Naive thymus-derived CD4-positive, alpha-beta T cell (primary cell): ENCODE data around the gene CRYBG3. TPM values are rescaled to one million over a fixed set of nuclear protein-coding genes. Genes with fewer than 3 reads are reported as not detected.

Source experiments
- ATAC-seq: fragments of 150-1000 bp; cut with Tn5 transposase; 2 replicates; pipeline ENCODE4 v1.10.0; 2021; ENCODE audit warnings: mild to moderate bottlenecking, moderate library complexity
- CTCF ChIA-PET: fragments of 350-600 bp; sonication (Branson Sonifier 250); formaldehyde crosslinking; loops from one replicate; lab custom pipeline; 2021; ENCODE audit warnings: antibody characterized with exemption; lab: Charles Lee
- POLR2A ChIA-PET: fragments of 350-600 bp; sonication (Branson Sonifier 250); formaldehyde crosslinking; loops from one replicate; lab custom pipeline; 2021; ENCODE audit warnings: antibody characterized with exemption, inconsistent platforms; lab: Charles Lee
- DNase-seq, 9 donors: peaks; one replicate each; pipeline versions ENCODE4 v3.0.0 to v3.0.0-alpha.2; 2020 to 2022; ENCODE audit warnings: mixed read lengths in 1 of 9
- H3K27ac ChIP-seq: one replicate; pipeline ENCODE4 v1.7.0; 2013; ENCODE audit warnings: mild to moderate bottlenecking, low read depth, low read length, moderate library complexity
- H3K27me3 ChIP-seq, 2 donors: one replicate each; pipeline ENCODE4 v1.7.0; 2013; ENCODE audit warnings: low read length in 2 of 2, mild to moderate bottlenecking in 2 of 2, moderate library complexity in 2 of 2; ENCODE audit not compliant: control insufficient read depth in 2 of 2, insufficient read depth in 2 of 2
- H3K36me3 ChIP-seq, 3 experiments: 1 replicate in 2 of 3; 2 replicates in 1 of 3; pipeline ENCODE4 v1.7.0; 2013; ENCODE audit warnings: low read length in 3 of 3, mild to moderate bottlenecking in 3 of 3, moderate library complexity in 1 of 3; ENCODE audit not compliant: insufficient read depth in 3 of 3, control insufficient read depth in 2 of 3
- H3K4me1 ChIP-seq, 2 donors: one replicate each; pipeline ENCODE4 v1.7.0; 2013; ENCODE audit warnings: low read length in 2 of 2, mild to moderate bottlenecking in 2 of 2, moderate library complexity in 1 of 2; ENCODE audit not compliant: control insufficient read depth in 2 of 2, insufficient read depth in 2 of 2
- H3K4me3 ChIP-seq: 2 replicates; pipeline ENCODE4 v1.7.0; 2013; ENCODE audit warnings: mild to moderate bottlenecking, low read length
- H3K9me3 ChIP-seq, 3 experiments: 1 replicate in 2 of 3; 2 replicates in 1 of 3; pipeline ENCODE4 v1.7.0; 2013; ENCODE audit warnings: low read length in 3 of 3; ENCODE audit not compliant: control insufficient read depth in 2 of 3
- H3K27ac Mint-ChIP-seq, 9 donors: one replicate each; pipeline ENCODE4 v1.8.0; 2020 to 2022; ENCODE audit warnings: mixed read lengths in 9 of 9, mild to moderate bottlenecking in 8 of 9, moderate library complexity in 5 of 9, inconsistent platforms in 2 of 9
- H3K27me3 Mint-ChIP-seq, 5 donors: one replicate each; pipeline ENCODE4 v1.8.0; 2021 to 2022; ENCODE audit warnings: mixed read lengths in 5 of 5, mild to moderate bottlenecking in 1 of 5
- H3K36me3 Mint-ChIP-seq, 5 donors: one replicate each; pipeline ENCODE4 v1.8.0; 2020 to 2022; ENCODE audit warnings: mixed read lengths in 5 of 5, mild to moderate bottlenecking in 3 of 5, inconsistent platforms in 1 of 5
- H3K4me1 Mint-ChIP-seq, 7 donors: one replicate each; pipeline ENCODE4 v1.8.0; 2020 to 2022; ENCODE audit warnings: mixed read lengths in 7 of 7, mild to moderate bottlenecking in 3 of 7, inconsistent platforms in 1 of 7
- H3K4me3 Mint-ChIP-seq, 10 donors: one replicate each; pipeline ENCODE4 v1.8.0; 2020 to 2022; ENCODE audit warnings: mild to moderate bottlenecking in 10 of 10, mixed read lengths in 10 of 10, moderate library complexity in 6 of 10, inconsistent platforms in 2 of 10
- H3K9me3 Mint-ChIP-seq, 11 donors: one replicate each; pipeline ENCODE4 v1.8.0; 2020 to 2022; ENCODE audit warnings: mixed read lengths in 11 of 11, mild to moderate bottlenecking in 4 of 11, inconsistent platforms in 1 of 11, moderate library complexity in 1 of 11
- intact Hi-C, 2 donors: fragments of 100-400 bp; cut with micrococcal nuclease; formaldehyde crosslinking; loops; one replicate each; pipeline ENCODE4 v1.15.1; 2023
- polyA plus RNA-seq, 2 donors: library from polyadenylated mRNA; unstranded; fragments of 300-500 nt; fragmentation: Illumina TruSeq; gene quantifications; one replicate each; pipeline ENCODE4 v1.2.3, GENCODE V29; 2021
- total RNA-seq, 6 experiments: library from RNA in 5 of 6; stranded (reverse) in 5 of 6; gene quantifications; 1 replicate in 5 of 6; 2 replicates in 1 of 6; pipeline ENCODE4 v1.2.3 and lab custom pipeline; 2021 to 2026

The CRYBG3 gene
- total and polyA plus RNA-seq, 7 experiments from 2014 or later: 0.86 to 11.2 (median 4.8) TPM

- DNase-seq (no peak), ATAC-seq (no peak)
- no peaks in the 10 kb centered on the region for H3K36me3 ChIP-seq
- Mint-ChIP-seq H3K27me3 (peaks cover 0 to 7% (median 0%) of the 10 kb centered on the region in 5 donors), H3K27ac (no peak overlapping the region), H3K4me3 (no peak overlapping the region), H3K36me3 (peaks cover 0 to 27% (median 0%) of the 10 kb centered on the region in 5 donors), H3K9me3 (peaks cover 0 to 20% (median 0%) of the 10 kb centered on the region in 11 donors), H3K4me1 (peaks cover 13 to 52% (median 30%) of the 10 kb centered on the region in 7 donors)
- H3K9me3 ChIP-seq: no peaks in the 10 kb centered on the region
- POLR2A ChIA-PET: no interaction called here
- H3K27ac ChIP-seq: no peak overlapping the region
- CTCF ChIA-PET: interaction anchor here (0.8 kb wide), 1 partner anchor 28 kb away, joined by 3 read pairs; no protein-coding TSS in a partner anchor
- no peaks in the 10 kb centered on the region for H3K27me3 ChIP-seq
- no peak overlapping the region for H3K4me3 ChIP-seq
- intact Hi-C loops: no loop called here
- H3K4me1 ChIP-seq: peaks cover 0 to 20% of the 10 kb centered on the region in 2 donors
Observed at GRCh38 chr3:97993526-97993925, 171.7 kb downstream of the CRYBG3 start.

GRCh38 chr3:97994328-97994945 is 172.6 kb downstream of the CRYBG3 start:
- POLR2A ChIA-PET: no interaction called here
- Mint-ChIP-seq H3K36me3 (peaks cover 0 to 19% (median 0%) of the 10 kb centered on the region in 5 donors), H3K27ac (no peak overlapping the region), H3K27me3 (peaks cover 0 to 7% (median 0%) of the 10 kb centered on the region in 5 donors), H3K9me3 (peaks cover 0 to 11% (median 0%) of the 10 kb centered on the region in 11 donors), H3K4me1 (peaks cover 13 to 45% (median 30%) of the 10 kb centered on the region in 7 donors), H3K4me3 (no peak overlapping the region)
- no peak for DNase-seq
- H3K4me3 ChIP-seq: no peak overlapping the region
- CTCF ChIA-PET: no interaction called here
- ATAC-seq: no peak
- no peak overlapping the region for H3K27ac ChIP-seq
- no peaks in the 10 kb centered on the region for H3K9me3 ChIP-seq
- H3K36me3 ChIP-seq: no peaks in the 10 kb centered on the region
- intact Hi-C loops: no loop called here
- H3K4me1 ChIP-seq: peaks cover 0 to 20% of the 10 kb centered on the region in 2 donors
- no peaks in the 10 kb centered on the region for H3K27me3 ChIP-seq

Other genes with a start within 250 kb of the CRYBG3 start
- gene ARL6, start 57.3 kb upstream of the CRYBG3 start, total RNA-seq: 1 to 10 TPM; 3.0 to 7.5 (median 5.8) TPM
- 1 to 10 TPM; 3.5 to 4.1 TPM for gene ARL6, start 57.3 kb upstream of the CRYBG3 start, polyA plus RNA-seq
- gene RIOX2, start 150.4 kb downstream of the CRYBG3 start, total RNA-seq: 100 to 1,000 TPM in 1 of 5 experiments, 10 to 100 TPM in 4; 17.8 to 110 (median 28.4) TPM
- 10 to 100 TPM; 31.4 to 34.0 TPM for gene RIOX2, start 150.4 kb downstream of the CRYBG3 start, polyA plus RNA-seq
- not detected for gene GABRR3, start 213.3 kb downstream of the CRYBG3 start, total RNA-seq
- not detected for gene GABRR3, start 213.3 kb downstream of the CRYBG3 start, polyA plus RNA-seq